ENCODE measurements around the gene SLCO3A1. TPM values are rescaled to one million over a fixed set of nuclear protein-coding genes. Genes with fewer than 3 reads are reported as not detected.

The SLCO3A1 gene
- total and polyA plus RNA-seq, 2 donors (not counting 1 experiment from before 2014, with no cell fraction given) = 8.1 to 16.8 TPM

GRCh38 chr15:91841861-91842260 is 11.6 kb upstream of the SLCO3A1 start:
- H3K36me3 ChIP-seq (ENCODE audit: control insufficient read depth, insufficient read depth, low read length) = no peaks in the 10 kb centered on the region
- no peaks in the 10 kb centered on the region for H4K20me1 ChIP-seq (ENCODE audit: control insufficient read depth, extremely low read depth, insufficient read depth, low read length)
- no peaks in the 10 kb centered on the region for H3K27me3 ChIP-seq (ENCODE audit: control insufficient read depth, insufficient read depth, low read length)
- H3K4me1 ChIP-seq (ENCODE audit: control insufficient read depth, extremely low read depth, insufficient read depth, low read length) = no peaks in the 10 kb centered on the region
- H2AFZ ChIP-seq (ENCODE audit: low read length) = no peak overlapping the region
- no peaks in the 10 kb centered on the region for H3K9me3 ChIP-seq (ENCODE audit: control insufficient read depth, insufficient read depth, low read depth, low read length)
- no peaks in the 10 kb centered on the region for H3K79me2 ChIP-seq (ENCODE audit: control insufficient read depth, insufficient read depth, low read length)
- H3K27ac ChIP-seq (ENCODE audit: insufficient read depth, low read length) = no peak overlapping the region
- no peak for TF ChIP-seq CTCF (conservative IDR thresholded peaks at IDR 0.05 in 1 of 2, IDR thresholded peaks at IDR 0.05 in 1 of 2; ENCODE audit: low read depth in 1 of 2, low read length in 2 of 2)
- TF ChIP-seq EZH2 (IDR thresholded peaks at IDR 0.05; ENCODE audit: low read length, missing control alignments) = no peak
- no peak overlapping the region for H3K9ac ChIP-seq (ENCODE audit: insufficient read depth, low read length)
- H3K4me3 ChIP-seq (replicated peaks in 1 of 4; ENCODE audit: control extremely low read depth in 1 of 4, insufficient read depth in 1 of 4, low read depth in 3 of 4, low read length in 4 of 4) = no peak overlapping the region
- DNase-seq (ENCODE audit: low read depth in 2 of 2) = no peak
- no peak overlapping the region for H3K4me2 ChIP-seq (ENCODE audit: extremely low read depth, insufficient read depth, low read length)

DNA sequence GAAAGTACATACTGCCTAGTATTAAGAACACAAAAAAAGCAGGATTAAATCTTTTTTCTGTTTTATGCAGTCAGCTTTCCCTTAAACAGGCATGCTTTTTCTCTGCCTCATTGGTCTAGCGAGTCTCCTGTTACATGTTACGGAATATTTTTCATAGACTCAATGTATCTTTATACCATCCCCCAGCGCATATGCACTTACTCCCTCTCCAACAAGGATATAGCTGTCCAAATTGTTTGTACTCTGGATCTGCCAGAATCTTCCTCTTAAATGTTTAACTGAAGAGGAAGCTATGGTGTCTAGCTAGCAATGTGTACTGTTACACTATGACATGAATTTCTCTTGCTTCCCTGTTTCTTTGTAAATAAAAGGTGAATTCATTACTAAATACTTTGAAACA is 9.2 kb upstream of the SLCO3A1 start:
- Histone ChIP-seq H3K27me3 (ENCODE audit: control insufficient read depth, insufficient read depth, low read length) (no peaks in the 10 kb centered on the region), H2AFZ (ENCODE audit: low read length) (no peak overlapping the region), H3K27ac (ENCODE audit: insufficient read depth, low read length) (no peak overlapping the region), H4K20me1 (ENCODE audit: control insufficient read depth, extremely low read depth, insufficient read depth, low read length) (no peaks in the 10 kb centered on the region), H3K4me3 (replicated peaks in 1 of 4; ENCODE audit: control extremely low read depth in 1 of 4, insufficient read depth in 1 of 4, low read depth in 3 of 4, low read length in 4 of 4) (no peak overlapping the region), H3K9me3 (ENCODE audit: control insufficient read depth, insufficient read depth, low read depth, low read length) (no peaks in the 10 kb centered on the region), H3K36me3 (ENCODE audit: control insufficient read depth, insufficient read depth, low read length) (no peaks in the 10 kb centered on the region), H3K4me1 (ENCODE audit: control insufficient read depth, extremely low read depth, insufficient read depth, low read length) (no peaks in the 10 kb centered on the region), H3K4me2 (ENCODE audit: extremely low read depth, insufficient read depth, low read length) (no peak overlapping the region), H3K9ac (ENCODE audit: insufficient read depth, low read length) (no peak overlapping the region), H3K79me2 (ENCODE audit: control insufficient read depth, insufficient read depth, low read length) (no peaks in the 10 kb centered on the region)
- no peak for DNase-seq (ENCODE audit: low read depth in 2 of 2)
- TF ChIP-seq CTCF (conservative IDR thresholded peaks at IDR 0.05 in 1 of 2, IDR thresholded peaks at IDR 0.05 in 1 of 2; ENCODE audit: low read depth in 1 of 2, low read length in 2 of 2) = no peak
- no peak for TF ChIP-seq EZH2 (IDR thresholded peaks at IDR 0.05; ENCODE audit: low read length, missing control alignments)

GRCh38 chr15:91844928-91845327 is 8.6 kb upstream of the SLCO3A1 start:
- no peaks in the 10 kb centered on the region for H3K79me2 ChIP-seq (ENCODE audit: control insufficient read depth, insufficient read depth, low read length)
- H3K4me1 ChIP-seq (ENCODE audit: control insufficient read depth, extremely low read depth, insufficient read depth, low read length) = no peaks in the 10 kb centered on the region
- TF ChIP-seq CTCF (conservative IDR thresholded peaks at IDR 0.05 in 1 of 2, IDR thresholded peaks at IDR 0.05 in 1 of 2; ENCODE audit: low read depth in 1 of 2, low read length in 2 of 2) (no peak), EZH2 (IDR thresholded peaks at IDR 0.05; ENCODE audit: low read length, missing control alignments) (no peak)
- H2AFZ ChIP-seq (ENCODE audit: low read length) = no peak overlapping the region
- H3K4me3 ChIP-seq (replicated peaks in 1 of 4; ENCODE audit: control extremely low read depth in 1 of 4, insufficient read depth in 1 of 4, low read depth in 3 of 4, low read length in 4 of 4) = no peak overlapping the region
- no peaks in the 10 kb centered on the region for H4K20me1 ChIP-seq (ENCODE audit: control insufficient read depth, extremely low read depth, insufficient read depth, low read length)
- no peak for DNase-seq (ENCODE audit: low read depth in 2 of 2)
- H3K4me2 ChIP-seq (ENCODE audit: extremely low read depth, insufficient read depth, low read length) = no peak overlapping the region
- no peak overlapping the region for H3K9ac ChIP-seq (ENCODE audit: insufficient read depth, low read length)
- H3K27ac ChIP-seq (ENCODE audit: insufficient read depth, low read length) = no peak overlapping the region
- no peaks in the 10 kb centered on the region for H3K36me3 ChIP-seq (ENCODE audit: control insufficient read depth, insufficient read depth, low read length)
- H3K27me3 ChIP-seq (ENCODE audit: control insufficient read depth, insufficient read depth, low read length) = no peaks in the 10 kb centered on the region
- H3K9me3 ChIP-seq (ENCODE audit: control insufficient read depth, insufficient read depth, low read depth, low read length) = no peaks in the 10 kb centered on the region
